Hindlimb muscle (tissue), 1 donor: Measurements from ENCODE around the gene LRMDA. TPM values are rescaled to one million over a fixed set of nuclear protein-coding genes. Genes with fewer than 3 reads are reported as not detected.

Source experiments
- DNase-seq: peaks from one replicate; pipeline ENCODE4 v3.0.0-alpha.2; 2013
- polyA plus RNA-seq: library from polyadenylated mRNA; unstranded; fragments of 120-200 nt; gene quantifications from one replicate; pipeline ENCODE4 v1.2.1, GENCODE V29; 2013; ENCODE audit not compliant: insufficient read length

Gene LRMDA
- polyA plus RNA-seq, 1 donor = 6.6 TPM

- DNase-seq = no peak
These were observed 1115.0 kb downstream of the LRMDA start for GRCh38 chr10:76546411-76546810.

- peak; percentile 80 for DNase-seq
These were observed 1116.0 kb downstream of the LRMDA start for GRCh38 chr10:76547352-76547972.

DNA sequence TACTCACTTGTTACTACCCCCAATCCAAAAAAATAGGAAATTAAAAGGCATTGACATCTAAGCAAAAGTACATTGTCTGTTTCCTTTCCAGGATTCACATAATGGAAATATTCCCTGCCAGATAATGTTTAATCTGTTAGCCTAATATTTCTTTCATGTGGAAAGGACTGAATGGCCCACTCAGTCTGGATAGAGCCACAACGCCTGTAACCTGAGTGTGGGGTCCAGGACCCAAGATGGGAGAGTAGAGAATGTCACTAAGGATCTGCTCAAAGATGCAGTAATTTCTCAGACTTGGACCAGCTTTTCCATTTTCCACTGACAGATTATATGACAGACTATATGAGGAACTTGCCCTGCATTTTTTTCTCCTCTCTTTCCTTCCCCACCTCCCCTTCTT is 1117.3 kb downstream of the LRMDA start:
- peak; percentile 63 for DNase-seq

DNA sequence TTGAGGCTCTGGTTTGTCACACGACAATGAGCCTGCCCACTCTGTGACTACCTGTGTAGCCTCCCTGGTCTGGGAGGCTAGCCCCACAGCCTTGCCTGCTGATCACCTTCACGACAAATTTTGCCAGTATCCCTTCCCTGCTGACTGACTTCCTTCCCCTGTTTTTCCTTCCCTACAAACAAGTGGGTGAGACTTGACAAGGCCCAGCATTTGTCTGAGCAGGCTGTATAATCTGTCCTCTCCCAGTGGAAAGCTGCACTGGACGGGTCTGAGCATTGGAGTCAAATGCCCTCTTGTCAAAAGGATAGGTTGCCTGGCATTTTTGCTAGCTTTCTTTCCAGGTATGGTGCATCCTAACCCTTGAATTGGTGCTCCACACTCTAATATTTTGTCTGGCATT is 1117.7 kb downstream of the LRMDA start:
- no peak for DNase-seq

DNA sequence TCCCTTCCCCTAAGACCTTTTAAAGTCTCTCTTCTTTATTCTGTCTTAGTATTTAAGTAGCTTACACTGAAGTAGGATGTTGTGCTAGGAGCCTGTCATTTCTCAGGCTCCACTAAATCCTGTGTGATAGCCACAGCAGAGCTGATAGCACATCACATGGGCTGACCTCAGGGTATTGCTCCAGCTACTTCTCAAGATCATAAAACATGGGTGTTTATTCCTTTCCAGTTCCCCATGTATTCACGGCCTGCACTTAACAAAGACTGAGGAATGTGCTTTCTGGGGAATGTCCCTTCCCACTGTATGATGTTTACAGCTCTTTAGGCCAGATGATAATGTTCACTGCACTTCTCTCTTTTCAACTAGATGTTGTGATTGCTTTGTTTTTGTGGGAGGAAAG is 1119.4 kb downstream of the LRMDA start:
- DNase-seq = no peak

GRCh38 chr10:76552091-76552873 is 1120.9 kb downstream of the LRMDA start:
- no peak for DNase-seq

DNA sequence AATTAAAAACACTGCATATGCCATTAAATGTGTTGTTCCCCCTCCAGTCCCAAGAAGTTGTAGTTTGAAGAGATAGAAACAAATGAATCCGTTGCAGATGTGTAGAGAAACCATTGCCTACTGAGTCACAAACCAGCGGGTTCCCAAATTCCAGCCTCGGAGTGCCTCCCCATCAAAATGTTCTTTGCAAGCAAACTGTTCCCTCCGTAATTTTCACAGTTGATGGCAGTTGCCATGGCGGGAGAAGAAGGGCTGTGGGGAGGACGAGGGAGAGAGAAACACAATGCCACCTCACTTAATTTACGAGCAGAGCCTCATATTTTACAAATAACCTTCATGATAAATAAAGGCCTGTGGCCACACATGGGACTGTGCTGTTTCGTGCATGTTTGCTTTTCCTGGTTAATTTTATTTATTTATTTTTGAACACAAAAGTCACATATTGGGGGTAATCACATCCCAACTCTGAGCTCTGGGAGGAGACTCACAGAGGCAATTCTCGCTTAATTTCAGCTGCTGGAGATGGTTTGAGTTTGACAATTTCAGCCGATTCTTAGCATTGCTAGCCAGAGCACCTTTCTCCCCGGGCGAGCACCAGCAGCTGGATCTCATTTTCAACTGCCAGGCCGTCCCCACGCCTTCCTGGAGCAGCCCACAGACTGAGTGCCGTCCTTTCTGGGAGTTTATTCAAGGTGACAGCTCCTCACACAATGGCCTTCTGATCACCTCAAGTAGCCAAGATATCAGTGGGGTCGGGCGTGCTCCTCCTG is 1122.0 kb downstream of the LRMDA start:
- no peak for DNase-seq

DNA sequence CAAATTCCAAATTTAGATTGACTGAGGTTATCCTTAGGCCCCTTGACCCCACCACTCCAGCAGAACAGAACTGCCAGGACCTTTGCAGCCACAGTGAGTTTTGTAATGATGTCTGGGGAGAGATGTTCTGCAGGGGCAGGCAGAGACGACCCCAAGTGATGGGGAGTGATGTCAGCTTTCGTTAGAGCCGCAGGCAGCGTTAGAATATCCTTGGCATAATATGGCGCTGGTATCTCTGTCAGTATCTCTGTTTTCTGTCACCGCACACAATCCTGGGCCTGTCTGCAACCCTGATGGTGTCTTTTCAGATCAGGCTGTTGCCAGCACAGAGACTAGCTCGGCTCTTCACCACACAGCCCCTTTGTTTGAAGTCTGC is 1122.6 kb downstream of the LRMDA start:
- DNase-seq = no peak

- no peak for DNase-seq
These were observed 1123.1 kb downstream of the LRMDA start for GRCh38 chr10:76554478-76554877.

- no peak for DNase-seq
These were observed 1123.7 kb downstream of the LRMDA start for GRCh38 chr10:76555067-76555670.

DNA sequence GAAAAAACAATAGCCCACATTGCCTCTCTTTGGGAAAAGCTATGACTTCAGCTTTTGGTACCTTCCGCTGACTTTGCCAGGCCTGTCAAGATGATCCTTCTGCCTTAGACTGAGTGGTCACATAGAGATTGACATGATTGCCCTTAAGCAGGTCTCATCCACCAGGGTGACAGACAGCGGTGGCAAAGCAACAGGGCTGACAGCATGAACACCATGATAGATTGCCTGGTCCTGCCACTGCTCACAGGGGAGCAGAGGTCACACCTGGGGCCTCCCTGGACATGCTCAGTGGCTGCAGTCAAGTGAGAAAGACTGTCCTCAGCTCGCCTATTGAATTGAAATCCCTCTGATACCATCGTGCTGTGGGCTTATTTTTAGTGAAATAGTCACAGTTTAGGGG is 1125.9 kb downstream of the LRMDA start:
- DNase-seq = no peak

DNA sequence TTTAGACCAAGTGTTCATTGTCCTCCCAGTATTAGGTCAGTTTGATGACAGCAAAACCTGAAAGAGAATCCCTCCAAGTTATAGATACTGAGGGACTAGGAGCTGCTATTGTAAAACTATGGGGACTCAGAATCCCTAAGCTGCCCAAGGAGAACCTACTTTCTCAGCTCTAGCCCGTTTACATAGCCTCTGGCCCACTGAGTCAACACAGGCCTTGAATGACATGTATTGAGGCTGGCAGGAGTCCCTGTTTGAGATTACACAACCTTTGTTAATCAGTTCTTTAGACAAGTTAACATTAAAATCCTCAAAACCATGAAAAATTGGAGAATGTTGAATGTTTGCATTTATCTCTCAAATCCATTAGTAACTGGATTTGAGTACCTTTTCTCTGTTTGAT is 1127.2 kb downstream of the LRMDA start:
- no peak for DNase-seq

DNA sequence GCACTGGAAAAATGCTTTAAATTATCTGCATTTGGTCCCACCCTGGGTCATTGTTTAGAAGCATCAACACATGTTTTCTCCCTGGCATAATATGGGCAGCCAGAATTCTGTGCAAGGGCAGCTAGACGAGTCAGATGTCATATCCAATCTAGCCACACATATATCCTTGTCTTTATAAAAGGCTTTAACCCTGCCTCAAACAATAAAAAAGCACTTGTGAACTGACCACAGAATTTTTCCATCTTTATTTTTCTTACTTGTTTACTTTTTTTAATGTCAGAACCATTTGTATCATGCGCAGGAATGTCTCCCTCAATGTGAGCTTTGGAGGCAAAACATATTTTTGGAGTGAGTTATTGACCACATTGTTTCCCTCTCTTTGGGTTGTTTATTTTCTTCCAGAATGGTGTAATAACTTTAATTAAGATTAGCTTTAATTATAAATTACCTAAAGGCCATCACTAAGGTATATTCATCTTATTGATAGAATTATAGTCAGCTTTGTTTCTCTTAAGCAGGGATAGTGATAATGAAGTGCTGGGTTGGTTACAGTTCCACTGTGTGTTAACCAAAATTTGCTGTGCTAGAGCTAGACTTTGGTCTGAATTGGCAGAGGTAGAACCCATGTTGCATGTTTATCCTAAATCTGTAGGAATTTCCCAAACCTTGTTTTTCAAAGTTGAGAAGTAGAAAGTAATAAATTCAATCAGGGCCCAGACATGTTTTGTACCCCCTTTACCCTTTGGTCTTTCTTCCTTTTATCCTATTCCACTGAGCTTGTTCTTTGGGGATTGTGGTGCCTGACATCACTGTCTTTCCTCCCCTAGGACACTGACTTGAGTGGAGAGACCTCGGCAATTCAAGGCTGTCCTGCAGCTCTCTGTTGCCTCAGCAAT is 1127.8 kb downstream of the LRMDA start:
- DNase-seq = no peak

GRCh38 chr10:76559892-76560220 is 1128.4 kb downstream of the LRMDA start:
- DNase-seq = no peak

- no peak for DNase-seq
These were observed 1128.9 kb downstream of the LRMDA start for GRCh38 chr10:76560338-76560737.

- no peak for DNase-seq
These were observed 1131.9 kb downstream of the LRMDA start for GRCh38 chr10:76563286-76563685.

- DNase-seq = no peak
These were observed 1140.6 kb downstream of the LRMDA start for GRCh38 chr10:76572021-76572420.

DNA sequence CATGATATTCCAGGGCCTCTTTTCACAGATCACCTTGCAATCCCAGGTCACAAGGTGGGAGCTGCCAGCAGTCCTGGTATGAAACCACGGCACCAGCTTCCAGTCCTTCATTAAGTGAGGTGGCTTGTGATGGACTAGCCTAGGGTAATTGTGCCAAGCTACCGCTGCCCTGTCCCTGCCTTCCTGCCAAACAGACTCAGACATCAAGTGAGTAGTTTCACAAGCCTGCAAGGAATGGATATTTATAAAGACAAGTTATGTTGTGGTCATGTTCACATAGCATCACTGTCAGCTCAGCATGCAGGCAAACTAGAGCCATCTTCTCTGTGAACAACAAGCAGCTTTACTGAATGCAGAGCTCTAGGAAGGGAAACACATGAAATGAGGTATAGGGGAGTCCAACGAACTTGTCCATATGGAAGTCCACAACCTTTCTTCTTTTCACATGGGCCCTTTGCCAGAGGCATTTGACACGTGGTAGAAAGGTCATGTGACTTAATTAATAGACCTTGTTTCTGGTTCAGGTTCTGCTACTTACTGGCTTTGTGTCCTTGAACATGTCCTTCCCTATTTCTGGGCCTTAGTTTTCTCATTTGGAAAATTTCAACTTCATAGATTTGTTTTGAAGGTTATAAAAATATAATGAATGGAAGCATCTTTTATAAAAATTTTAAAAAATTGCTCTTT is 1145.0 kb downstream of the LRMDA start:
- DNase-seq = no peak

- DNase-seq = no peak
These were observed 1146.0 kb downstream of the LRMDA start for GRCh38 chr10:76577455-76577854.

GRCh38 chr10:76581506-76582256 is 1150.3 kb downstream of the LRMDA start:
- peak; percentile 12 for DNase-seq

DNA sequence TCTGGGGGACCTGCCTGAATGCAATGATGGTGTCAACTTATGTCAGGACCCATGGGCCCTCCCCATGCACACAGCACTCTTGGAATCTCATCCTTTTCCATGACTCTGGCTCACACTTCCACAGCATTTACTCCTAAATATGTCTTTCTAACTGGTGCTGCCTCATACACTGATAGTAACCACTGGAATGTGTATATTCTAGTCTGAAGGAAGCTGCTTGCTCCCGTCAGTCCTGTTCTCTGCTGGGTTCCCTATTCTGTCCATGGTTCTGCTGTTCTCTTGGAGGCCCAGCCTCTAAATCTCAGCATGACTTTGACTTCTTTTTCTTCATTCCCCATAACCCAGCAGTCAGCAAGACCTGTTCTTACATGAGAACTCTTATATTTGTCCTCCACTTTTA is 1151.1 kb downstream of the LRMDA start:
- DNase-seq = no peak
